Colon (tissue), 2 donors: Measurements from ENCODE around the gene UNC5C.

Source experiments
- FAIRE-seq: peaks from 2 replicates; lab custom pipeline; 2012; peaks lifted over from hg19 to GRCh38; lab: Jason Lieb, UNC
- donor health status: control.
- donor health status: control.

Gene UNC5C

GRCh38 chr4:95548738-95549245 is at the start of gene UNC5C:
TSS of gene UNC5C (minus strand) at chr4:95548973.
- FAIRE-seq, result no peak

- no peak for FAIRE-seq
These were observed 47.9 kb upstream of the UNC5C start for GRCh38 chr4:95596676-95597075.

- no peak for FAIRE-seq
These were observed 45.9 kb upstream of the UNC5C start for GRCh38 chr4:95594629-95595028.

GRCh38 chr4:95594013-95594412 is 45.2 kb upstream of the UNC5C start:
- FAIRE-seq, result no peak

GRCh38 chr4:95591278-95591677 is 42.5 kb upstream of the UNC5C start:
- FAIRE-seq, result no peak

GRCh38 chr4:95590615-95591014 is 41.8 kb upstream of the UNC5C start:
- FAIRE-seq, result no peak

- FAIRE-seq, result peak; percentile 74
These were observed 36.4 kb upstream of the UNC5C start for GRCh38 chr4:95585016-95585695.

GRCh38 chr4:95580226-95580625 is 31.5 kb upstream of the UNC5C start:
- no peak for FAIRE-seq

GRCh38 chr4:95572304-95572991 is 23.7 kb upstream of the UNC5C start:
- no peak for FAIRE-seq

- FAIRE-seq, result no peak
These were observed 22.8 kb upstream of the UNC5C start for GRCh38 chr4:95571577-95571976.

- no peak for FAIRE-seq
These were observed 15.0 kb upstream of the UNC5C start for GRCh38 chr4:95563638-95564337.

- FAIRE-seq, result no peak
These were observed 12.0 kb upstream of the UNC5C start for GRCh38 chr4:95560774-95561173.

GRCh38 chr4:95556207-95556859 is 7.6 kb upstream of the UNC5C start:
- no peak for FAIRE-seq

GRCh38 chr4:95552942-95553550 is 4.3 kb upstream of the UNC5C start:
- FAIRE-seq, result no peak

- FAIRE-seq, result no peak
These were observed 2.9 kb upstream of the UNC5C start for GRCh38 chr4:95551653-95552052.

- no peak for FAIRE-seq
These were observed 1.6 kb upstream of the UNC5C start for GRCh38 chr4:95550115-95550987.

GRCh38 chr4:95549246-95550114 is 707 bp upstream of the UNC5C start:
- no peak for FAIRE-seq

- no peak for FAIRE-seq
These were observed 880 bp downstream of the UNC5C start for GRCh38 chr4:95547715-95548471.
